GM21786 (cell line): Measurements from ENCODE around the gene CELF1.

Experiments used
- ATAC-seq: cut with Tn5 transposase; IDR thresholded peaks from one replicate; pipeline ENCODE4 v1.9.1; 2021; ENCODE audit not compliant: unreplicated experiment

CELF1 gene

DNA sequence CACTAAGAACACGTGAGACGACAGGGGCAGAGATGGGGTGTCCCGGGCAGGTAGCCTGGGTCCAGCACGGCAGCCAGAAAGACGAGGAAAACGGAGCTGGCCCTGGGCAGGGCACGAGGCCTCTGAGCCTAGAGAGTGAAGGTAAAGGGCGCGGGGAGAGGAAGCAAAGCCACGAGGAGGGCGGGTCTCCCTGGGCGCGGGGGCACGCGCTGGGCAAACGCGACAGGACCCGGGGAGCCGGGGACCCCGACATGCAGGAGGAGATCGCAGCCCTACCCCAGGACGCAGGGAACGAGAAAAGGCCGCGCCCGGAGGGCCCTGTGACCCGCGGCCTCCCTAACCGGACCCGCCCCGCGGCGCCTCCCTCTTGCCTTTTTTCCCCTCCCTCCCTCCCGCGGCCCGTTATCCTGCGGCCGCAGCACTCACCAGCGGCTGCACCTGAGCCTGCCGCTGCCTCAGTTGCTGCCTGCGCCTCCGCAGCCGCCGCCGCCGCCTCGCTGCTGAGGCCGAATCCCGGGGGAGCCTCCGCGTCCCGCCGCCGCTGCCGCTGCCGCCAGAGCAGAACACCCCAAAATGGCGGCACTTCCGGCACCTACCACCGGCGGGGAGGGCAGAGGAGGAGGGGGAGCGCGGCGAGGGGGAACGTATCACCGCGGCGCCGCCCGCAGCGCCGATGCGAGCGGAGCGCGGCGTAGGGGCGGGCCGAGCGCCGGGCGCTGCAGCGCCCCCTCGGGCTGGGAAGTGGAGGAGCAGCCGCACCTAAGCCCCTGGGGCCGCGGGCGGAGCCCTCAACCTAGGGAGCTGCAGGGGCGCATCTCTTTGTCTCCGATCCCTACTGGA is at the start of gene CELF1:
Gene CELF1 (minus strand): TSS at position 567 of the 840 bp plus-strand sequence. CDS start 53,609 bp downstream, outside the sequence.
- peak; percentile 86 for ATAC-seq

DNA sequence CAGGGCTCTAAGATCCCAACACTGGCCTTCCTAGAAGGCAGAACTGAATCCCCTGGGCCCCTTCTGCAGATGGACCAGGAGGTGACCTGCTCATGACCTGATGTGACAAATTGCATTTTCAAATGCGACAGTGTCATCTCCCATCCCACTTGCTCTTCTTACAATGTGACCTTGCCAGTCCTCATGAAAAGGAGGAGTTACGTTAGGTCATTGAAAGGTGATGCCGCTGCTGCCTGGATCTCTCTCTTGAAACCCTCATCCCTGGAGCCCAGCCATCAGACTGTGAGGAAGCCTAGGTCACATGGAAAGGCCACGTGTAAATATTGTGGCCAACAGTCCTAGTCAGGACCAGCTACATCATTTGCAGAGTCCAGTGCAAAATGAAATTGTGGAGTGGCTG is 47.0 kb upstream of the CELF1 start:
- no peak for ATAC-seq

DNA sequence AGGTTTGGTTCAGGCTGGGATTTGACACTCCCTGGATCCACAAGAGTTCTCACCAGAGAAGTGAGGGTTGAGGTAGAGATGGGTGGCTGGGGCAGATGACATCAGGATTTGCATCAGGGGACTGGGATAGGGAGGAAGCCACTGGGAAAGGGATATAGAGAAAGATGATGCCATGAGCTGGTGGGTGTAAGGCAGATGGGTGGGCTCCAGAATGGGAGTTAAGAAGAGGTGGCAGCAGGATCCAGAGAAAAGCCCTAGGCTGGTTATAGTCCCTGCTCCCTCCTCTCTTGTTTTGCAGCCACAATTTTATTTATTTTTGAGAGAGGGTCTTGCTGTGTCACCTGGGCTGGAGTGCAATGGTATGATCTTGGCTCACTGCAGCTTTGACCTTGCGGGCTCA is 43.0 kb upstream of the CELF1 start:
- ATAC-seq: no peak

DNA sequence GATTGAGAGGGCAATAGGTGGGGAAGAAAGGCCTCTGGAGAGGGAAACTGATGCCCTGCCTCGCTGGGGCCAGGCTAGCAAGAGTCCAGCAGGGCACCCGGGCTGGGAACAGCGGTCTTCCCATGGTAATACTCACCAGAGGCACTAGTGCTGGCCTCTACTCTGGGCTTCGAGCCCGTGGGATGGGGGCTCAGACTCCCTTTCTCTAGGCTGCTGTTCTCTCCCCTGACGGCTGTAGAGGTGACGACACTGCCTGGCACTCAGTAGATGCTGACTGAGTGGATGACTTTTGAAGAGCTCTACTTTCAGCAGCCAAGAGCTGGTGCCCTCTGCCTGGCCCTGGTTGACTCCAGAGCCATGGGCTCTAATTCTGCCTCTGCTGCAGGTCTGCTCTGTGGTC is 42.1 kb upstream of the CELF1 start:
- no peak for ATAC-seq

DNA sequence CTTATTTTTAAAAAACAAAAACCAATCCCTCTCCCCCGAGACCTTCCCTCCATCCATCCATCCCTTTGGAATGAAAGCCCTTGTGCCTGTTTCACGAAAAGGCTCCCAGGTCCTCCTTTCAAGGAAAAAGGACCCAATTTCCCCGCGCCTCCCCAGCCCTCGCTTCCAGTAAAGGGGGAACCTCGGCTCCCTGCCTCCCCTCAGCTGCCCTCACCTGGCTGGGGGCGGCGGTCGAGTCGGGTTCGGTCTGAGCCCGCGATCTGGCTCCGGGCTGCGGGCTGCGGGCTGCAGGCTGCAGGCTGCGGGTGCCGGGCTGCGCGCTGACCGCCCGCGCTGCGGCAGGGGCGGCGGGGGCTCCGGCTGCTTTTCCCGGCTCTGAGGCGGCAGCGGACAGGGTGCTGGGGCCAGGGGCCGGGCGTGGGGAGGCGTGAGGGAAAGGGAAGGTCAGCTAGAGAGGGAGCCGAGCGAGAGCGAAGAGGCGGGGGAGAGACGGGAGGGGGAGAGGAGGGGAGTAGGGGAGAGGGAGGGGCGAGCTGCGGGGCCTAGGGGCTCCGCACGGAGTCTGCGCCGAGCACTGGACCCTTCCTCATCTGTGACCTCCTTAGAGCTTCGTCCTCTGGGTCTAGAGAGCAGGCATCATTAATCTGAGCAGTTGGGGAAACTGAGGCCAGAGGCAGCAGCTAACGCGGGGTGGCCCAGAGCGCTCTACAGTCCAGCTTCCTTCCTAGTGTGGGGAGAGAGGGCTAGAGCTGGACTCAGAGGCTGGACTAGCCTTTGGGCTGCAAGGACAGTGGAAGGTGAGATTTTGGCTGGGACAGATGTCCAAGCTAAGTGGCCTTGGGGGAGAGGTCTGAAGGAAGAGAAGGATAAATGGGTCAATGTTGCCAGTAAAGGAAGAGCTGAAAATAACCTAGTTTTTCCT is 41.3 kb upstream of the CELF1 start, which contains the start of gene C1QTNF4:
Gene C1QTNF4 (minus strand): TSS at position 478 of the 922 bp plus-strand sequence. CDS start 3,601 bp downstream, outside the sequence.
- no peak for ATAC-seq

DNA sequence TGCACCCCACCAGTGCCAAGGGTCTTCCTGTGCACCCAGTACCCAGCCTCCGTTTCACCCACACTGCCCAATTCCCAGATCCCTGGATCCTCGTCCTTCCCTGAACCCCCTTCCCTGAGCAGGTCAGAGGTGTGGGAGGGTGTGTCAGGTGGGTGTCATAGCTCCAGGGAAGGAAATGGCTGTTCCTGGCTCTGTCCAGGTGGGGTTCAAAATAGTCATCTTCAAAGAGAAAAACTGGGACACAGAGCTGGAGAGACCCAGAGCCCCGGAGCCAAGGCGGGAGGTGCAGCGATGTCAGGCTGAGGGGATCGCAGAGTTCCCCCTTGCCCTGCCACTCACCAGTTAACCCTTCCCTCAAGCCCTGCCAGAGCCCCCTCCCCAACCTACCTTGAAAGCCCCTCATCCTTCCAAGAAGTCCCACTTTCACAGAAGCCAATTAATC is 40.6 kb upstream of the CELF1 start:
- no peak for ATAC-seq

DNA sequence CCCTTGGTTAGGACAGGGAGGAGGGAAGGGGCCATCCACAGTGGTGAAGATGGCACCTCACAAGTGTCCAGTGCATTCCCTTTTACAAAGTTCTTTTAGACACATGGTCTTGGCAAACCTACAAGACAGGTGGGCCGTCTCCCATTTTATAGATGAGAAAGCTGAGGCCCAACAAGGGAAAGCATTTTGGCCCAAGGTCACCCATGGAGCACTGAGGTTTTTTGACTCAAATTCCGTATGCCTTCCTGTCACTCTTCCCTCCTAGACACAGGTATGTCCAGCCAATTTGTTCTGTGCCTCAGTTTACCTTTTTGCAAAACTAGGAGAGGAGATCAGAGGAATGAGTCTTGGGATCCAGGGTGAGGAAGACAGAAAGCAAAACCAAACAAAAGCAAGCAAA is 40.0 kb upstream of the CELF1 start:
- ATAC-seq: no peak

DNA sequence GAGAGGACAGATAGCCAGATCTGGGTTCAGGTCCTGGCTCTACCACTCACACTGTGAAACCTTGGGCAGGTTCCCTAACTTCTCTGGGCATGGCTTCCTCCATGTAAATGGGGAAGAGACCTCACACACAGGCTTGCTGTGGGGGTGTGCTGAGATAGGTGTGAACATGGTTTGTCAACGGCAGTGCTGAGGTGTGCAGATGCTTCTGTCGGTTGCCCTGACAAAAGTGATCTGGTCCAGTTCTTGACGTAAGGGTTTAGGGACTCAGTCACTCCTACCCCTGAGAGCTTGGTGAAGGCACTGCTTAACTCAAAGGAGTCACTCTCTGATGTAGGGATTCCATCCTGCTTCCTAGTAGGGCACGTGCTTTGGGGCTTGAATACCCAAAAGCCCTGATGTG is 39.3 kb upstream of the CELF1 start:
- ATAC-seq: no peak

DNA sequence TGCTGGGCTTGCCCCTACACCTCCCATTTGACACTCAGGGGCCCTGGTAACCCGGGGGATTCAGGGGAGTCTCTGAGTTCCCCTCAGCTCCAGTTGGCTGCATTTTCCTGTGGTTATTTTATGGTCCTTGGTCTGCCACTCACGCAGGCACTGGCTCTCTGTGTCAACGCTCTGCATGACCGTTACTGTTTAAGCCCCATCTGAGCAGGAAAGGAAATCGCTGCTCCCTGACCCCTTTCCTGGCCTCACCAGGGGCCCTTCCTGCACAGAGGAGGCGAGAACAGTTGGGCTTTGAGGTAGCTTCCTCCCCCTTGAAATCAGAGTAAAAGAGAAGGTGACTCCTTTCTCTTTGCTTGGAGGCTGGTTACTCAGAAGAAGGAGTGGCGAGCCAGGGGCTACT is 38.8 kb upstream of the CELF1 start:
- no peak for ATAC-seq

DNA sequence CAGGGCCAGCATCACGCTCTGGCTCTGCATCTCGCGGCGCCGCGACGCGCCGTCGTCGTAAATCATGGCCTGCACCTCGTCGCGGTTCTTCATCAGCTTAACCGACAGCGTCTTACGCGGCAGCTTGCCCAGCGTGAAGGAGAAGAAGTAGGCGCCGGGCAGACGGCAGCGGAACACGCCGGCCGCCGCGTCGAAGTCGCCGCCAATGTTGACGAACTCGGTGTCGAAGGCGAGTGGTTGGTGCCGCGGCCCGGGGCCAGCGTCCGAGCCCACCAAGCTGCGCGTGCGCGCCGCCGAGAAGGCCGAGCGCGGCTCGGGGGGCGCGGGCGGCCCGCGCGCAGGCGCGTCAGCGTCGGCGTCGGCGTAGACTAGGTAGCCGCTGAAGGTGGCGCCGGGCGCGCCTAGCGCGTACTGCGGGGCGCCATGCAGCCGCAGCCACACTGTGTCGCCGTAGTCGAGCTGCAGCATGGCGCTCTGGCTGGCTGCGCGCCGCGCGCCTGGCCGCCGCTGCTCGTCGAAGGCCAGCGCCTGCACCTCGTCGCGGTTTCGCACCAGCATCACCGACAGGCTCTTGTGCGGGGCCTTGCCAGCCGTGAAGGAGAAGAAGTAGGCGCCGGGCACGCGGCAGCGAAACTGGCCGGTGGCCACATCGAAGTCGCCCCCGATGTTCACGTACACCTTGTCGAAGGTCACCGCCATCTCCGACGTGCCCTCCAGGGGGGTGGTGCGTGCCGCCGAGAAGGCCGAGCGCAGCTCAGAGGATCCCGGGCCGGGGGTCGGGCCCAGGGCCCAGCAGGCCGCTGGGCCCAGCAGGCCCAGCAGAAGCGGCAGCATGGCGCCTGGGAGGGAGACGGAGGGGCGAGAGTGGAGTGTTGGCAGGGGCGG is 37.3 kb upstream of the CELF1 start:
- ATAC-seq: no peak

DNA sequence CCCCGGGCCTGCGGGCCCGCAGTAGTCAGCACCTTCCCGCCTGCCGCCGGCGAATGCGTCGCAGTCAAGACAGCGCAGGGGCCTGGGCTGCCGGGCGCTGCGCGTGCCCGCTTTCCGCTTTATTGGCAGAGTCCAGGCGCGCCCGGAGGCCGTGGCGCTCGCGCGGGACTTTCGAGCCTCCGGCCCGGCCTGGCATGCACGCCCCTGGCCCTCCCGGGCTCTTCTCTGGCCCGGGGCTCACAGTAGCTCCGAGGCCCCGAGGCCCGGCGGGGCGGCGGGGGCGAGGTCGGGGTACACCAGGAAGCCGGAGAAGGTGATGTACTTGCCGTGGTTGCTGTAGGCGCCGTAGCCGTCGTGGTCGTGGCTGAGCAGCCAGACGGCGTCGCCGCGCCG is 36.6 kb upstream of the CELF1 start:
- no peak for ATAC-seq

DNA sequence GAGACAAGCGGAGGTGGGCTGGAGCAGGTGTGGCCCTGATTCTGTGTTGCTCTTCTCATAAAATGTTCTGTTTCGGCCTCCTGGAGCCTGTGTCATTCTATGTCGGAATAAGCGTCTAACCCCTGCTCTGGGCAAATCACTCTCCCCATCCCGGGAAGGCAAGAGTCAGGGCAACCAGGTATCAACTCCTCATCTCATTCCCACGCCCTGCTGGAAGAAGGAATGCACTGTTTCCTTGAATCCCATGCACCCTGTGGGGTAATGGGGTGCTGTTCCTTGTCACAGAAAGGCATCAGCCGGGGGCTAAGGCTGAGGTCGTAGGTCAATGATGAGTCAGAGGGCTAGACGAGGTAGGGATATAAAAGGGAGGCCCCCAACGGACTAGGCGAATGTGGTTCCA is 36.2 kb upstream of the CELF1 start:
- ATAC-seq: no peak

DNA sequence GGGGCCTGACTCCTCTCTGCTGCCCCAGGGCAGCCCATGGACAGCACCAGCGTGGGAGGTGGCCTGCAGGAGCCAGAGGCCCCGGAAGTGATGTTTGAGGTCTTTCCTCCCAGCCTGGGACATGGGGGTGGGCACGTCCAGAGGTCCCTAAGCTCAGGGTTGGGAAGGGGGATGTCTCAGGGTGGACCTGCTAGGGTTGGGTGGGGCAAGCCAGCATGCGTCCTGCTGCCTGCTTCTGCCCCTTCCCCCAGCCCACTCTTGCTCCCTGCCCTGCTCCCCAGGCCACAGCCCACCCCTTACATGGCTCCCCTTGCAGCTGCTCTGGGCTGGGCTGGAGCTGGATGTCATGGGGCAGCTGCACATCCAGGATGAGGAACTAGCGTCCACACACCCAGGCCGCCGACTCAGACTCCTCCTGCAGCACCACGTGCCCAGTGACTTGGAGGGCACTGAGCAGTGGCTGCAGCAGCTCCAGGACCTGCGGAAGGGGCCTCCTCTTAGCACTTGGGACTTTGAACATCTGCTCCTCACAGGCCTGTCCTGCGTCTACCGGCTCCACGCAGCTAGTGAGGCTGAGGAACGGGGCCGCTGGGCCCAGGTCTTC is 34.9 kb upstream of the CELF1 start:
- no peak for ATAC-seq

DNA sequence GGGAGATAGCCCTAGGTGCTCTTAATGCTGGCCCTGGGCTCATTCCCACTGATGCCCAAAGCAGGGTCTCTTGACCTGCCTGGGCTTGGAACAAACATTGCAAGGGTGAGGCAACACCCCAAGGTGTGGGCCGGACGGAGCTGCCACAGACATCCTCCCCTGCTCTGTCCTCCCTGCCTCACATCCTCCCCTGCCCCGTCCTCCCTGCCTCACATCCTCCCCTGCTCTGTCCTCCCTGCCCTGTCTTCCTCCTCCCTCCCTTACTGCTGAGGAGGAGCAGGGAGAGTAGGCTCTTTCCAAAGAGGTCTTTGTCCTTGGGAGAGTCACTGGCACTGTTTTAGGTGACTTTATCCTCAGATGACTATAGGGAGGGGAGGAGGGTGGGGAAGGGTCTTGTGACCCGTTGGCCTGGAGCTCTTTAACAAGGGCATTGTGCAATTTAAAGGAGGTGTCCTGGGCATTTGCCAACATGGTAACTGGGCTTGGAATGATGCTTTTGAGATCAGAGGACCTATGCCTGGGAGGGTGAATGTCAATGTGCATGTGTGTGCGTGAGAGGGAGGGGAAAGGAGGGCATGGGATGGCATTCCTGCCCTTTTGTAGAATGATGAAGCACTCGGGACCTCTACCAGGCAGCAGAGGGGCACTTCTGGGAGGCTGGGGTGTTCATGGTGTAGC is 34.2 kb upstream of the CELF1 start:
- no peak for ATAC-seq

DNA sequence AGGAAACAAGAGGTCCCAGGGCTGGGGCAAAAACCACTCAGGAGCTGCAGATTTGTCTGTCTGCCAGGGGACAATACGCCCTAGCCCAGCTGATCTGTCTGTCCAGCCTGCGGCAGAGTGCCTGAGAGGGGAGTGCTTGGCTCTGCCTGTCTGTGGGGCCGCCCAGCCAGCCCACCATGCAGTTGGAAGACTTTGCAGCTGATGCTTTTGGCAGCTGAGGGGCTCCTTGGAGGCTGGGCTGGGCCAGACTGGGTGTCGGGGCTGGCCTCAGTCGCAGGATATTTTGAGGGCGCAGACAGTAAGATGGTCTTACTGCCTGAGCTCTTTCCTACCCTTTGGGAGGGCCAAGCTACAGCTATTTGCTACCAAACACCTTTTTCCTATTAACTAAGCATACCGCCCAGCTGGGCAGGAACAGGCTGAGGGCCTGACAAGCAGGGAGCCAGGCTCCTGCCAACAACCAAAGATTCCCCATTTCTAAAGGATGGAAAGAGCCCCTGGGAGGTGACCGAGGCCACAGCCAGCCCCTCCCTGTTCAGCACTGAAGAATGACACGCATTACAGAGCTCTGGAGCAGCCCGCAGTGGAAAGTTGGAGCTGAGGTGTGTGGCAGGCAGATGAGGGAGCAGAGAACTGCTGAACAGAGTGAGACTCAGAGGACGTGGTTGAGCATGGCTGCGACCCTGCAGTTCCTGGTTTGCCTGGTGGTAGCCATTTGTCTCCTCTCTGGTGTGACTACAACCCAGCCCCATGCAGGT is 33.3 kb upstream of the CELF1 start, which contains the start of gene FAM180B:
Gene FAM180B (plus strand): TSS at position 581 of the 758 bp plus-strand sequence. CDS start 91 bp downstream, at position 672.
- ATAC-seq: no peak

DNA sequence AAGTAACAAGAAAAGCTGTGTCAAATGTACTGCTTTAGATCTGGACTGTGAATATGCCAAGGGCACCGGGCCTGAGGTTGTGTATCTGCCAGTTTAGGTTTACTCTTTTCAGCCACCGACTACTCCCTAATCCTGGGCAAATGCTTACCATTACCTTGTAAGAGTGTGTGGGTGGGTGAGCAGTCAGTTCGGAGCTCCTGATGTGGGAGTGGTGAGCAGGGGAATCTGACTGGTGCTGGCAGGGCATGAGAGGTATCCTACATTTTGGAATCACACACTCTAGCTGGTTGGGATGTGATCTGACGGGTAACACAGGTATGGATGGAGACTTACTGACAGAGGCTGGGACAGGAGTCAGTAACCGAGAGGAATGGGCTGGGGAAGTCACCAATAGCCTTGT is 30.9 kb upstream of the CELF1 start:
- ATAC-seq: no peak

DNA sequence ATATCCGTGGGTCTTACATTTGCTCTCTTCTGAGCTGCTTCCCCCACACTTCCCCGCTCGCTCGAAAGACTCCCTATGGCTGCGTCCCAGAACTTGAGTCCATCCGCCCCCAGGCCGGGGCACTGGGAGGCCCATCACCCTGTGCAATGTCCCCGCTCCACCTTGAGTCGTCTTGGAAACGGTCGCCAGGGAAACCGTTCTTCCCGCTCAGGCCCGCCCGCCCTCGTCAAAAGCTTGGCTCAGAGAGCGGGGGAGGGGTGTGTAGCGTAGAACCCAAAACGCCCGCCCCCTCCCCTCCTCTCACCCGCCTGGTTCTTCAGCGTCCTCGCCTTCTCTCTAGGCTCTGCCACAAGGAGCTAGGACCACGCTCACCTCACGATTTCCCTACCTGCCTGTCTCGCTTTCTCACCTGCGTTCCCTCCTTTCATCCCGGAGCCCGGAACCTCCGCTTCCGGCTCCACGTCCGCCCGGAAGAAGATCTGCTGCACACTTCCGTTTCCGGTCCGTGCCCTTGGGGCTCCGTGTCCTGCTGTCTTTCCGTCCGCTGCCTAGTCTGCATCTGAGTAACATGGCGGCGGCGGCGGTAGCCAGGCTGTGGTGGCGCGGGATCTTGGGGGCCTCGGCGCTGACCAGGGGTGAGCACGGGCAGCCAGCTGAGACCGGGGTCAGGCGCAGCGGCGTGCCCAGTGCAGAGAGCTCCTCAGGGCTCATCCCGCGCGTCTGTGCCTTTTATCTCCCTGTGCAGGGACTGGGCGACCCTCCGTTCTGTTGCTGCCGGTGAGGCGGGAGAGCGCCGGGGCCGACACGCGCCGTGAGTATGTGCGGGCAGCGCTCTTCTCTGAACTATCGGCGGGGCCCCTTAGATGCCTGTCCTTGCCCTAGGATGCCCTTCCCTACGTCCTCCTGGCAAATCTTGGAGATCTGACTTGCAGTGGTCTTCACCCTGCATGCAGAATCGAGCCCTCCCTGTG is 25.9 kb upstream of the CELF1 start, which contains the start of the genes KBTBD4 and NDUFS3:
Gene KBTBD4 (minus strand): TSS at position 447 of the 971 bp plus-strand sequence. CDS start 19 bp downstream, at position 428.
Gene NDUFS3 (plus strand): TSS at position 551 of the 971 bp plus-strand sequence. CDS start 18 bp downstream, at position 569.
- peak; percentile 93 for ATAC-seq
